Chondrocyte (in vitro differentiated cells): ENCODE data around the gene ARF6. TPM values are rescaled to one million over a fixed set of nuclear protein-coding genes. Genes with fewer than 3 reads are reported as not detected.

ENCODE experiments used
- DNase-seq: peaks from one replicate; pipeline ENCODE4 v3.0.0; 2021; ENCODE audit warnings: mixed read lengths, low spot score
- H3K27ac Mint-ChIP-seq: one replicate; pipeline ENCODE4 v1.8.0; 2021; ENCODE audit warnings: mild to moderate bottlenecking, moderate library complexity, mixed read lengths; ENCODE audit not compliant: unreplicated experiment
- H3K27me3 Mint-ChIP-seq: 2 replicates; pipeline ENCODE4 v1.8.0; 2021; ENCODE audit warnings: low read depth, mixed read lengths
- H3K36me3 Mint-ChIP-seq: 2 replicates; pipeline ENCODE4 v1.8.0; 2021; ENCODE audit warnings: low read depth, mixed read lengths
- H3K4me1 Mint-ChIP-seq: 2 replicates; pipeline ENCODE4 v1.8.0; 2021; ENCODE audit warnings: low read depth, mild to moderate bottlenecking, mixed read lengths
- H3K4me3 Mint-ChIP-seq: one replicate; pipeline ENCODE4 v1.8.0; 2021; ENCODE audit warnings: mild to moderate bottlenecking, moderate library complexity, mixed read lengths; ENCODE audit not compliant: unreplicated experiment
- H3K9me3 Mint-ChIP-seq: 2 replicates; pipeline ENCODE4 v1.8.0; 2021; ENCODE audit warnings: low read depth, mixed read lengths
- total RNA-seq: library from RNA; stranded (reverse); gene quantifications from 3 replicates; pipeline ENCODE4 v1.2.1, GENCODE V29; 2021
- TF ChIP-seq, protein P1 (sequence below): fragments of 200-600 bp; sonication (generic); IDR thresholded peaks from 2 replicates; pipeline ENCODE4 v1.5.0; 2021; ENCODE audit warnings: antibody characterized with exemption, mild to moderate bottlenecking, moderate library complexity

ARF6 gene
- total RNA-seq, 1 donor from 2014 or later: 53.2 TPM

DNA sequence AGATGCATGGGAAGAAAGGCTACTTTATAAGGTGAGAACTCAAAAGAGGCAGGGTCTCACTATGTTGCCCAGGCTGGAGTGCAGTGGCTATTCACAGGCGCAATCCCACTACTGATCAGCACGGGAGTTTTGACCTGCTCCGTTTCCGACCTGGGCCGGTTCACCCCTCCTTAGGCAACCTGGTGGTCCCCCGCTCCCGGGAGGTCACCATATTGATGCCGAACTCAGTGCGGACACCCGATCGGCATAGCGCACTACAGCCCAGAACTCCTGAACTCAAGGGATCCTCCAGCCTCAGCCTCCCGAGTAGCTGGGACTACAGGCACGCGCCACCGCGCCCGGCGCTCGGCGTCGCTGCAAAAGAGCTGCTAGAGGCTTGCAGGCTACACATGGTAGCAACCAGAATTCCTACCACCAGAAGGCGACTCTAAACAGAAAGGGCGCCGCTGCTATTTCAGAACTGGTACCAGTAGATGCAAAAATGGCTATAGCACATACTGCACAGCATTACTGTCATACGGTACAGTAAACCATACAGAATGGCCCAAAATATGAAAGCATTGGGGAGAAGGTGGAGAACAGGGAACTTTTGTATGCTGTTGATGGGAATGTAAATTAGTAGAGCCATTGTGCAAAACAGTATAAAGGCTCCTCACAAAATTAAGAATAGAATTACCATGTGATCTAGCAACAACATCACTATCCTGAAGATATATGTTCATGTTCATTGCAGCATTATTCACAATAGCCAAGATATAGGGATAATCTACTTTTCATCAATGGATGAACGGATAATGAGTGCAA is 39.1 kb upstream of the ARF6 start:
- Mint-ChIP-seq H3K27ac (peak overlapping the region; percentile 59), H3K27me3 (no peaks in the 10 kb centered on the region), H3K9me3 (no peaks in the 10 kb centered on the region), H3K36me3 (peaks cover 6% of the 10 kb centered on the region), H3K4me3 (peak overlapping the region; percentile 95), H3K4me1 (peaks cover 37% of the 10 kb centered on the region)
- no peak for DNase-seq
- TF ChIP-seq, protein P1, sequence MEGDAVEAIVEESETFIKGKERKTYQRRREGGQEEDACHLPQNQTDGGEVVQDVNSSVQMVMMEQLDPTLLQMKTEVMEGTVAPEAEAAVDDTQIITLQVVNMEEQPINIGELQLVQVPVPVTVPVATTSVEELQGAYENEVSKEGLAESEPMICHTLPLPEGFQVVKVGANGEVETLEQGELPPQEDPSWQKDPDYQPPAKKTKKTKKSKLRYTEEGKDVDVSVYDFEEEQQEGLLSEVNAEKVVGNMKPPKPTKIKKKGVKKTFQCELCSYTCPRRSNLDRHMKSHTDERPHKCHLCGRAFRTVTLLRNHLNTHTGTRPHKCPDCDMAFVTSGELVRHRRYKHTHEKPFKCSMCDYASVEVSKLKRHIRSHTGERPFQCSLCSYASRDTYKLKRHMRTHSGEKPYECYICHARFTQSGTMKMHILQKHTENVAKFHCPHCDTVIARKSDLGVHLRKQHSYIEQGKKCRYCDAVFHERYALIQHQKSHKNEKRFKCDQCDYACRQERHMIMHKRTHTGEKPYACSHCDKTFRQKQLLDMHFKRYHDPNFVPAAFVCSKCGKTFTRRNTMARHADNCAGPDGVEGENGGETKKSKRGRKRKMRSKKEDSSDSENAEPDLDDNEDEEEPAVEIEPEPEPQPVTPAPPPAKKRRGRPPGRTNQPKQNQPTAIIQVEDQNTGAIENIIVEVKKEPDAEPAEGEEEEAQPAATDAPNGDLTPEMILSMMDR: peak; percentile 83

DNA sequence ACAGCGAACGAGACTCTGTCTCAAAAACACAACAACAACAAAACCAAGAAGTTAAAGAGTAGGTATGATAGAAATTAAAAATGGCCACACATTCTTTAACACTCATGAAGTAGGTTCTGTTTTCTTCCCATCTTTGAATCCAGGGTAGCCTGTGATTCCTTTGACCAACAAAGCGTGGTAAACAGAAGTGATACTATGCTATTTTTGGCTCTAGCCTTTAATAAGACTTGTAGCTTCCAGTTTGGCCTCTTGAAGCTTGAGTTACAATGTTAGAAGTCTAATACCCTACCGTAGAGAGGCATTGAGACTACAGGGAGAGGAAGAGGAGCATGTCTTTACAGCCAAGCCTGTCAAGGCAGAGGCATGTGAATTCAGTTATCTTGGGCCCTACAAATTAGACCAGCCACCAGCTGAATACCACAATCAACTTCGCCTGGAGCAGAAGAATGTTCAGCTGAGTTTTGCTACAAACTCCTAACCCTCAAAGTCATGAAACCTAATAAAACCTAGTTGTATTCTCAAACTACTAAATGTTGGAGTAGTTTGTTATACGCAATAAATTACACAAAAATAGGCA is 35.4 kb upstream of the ARF6 start:
- H3K36me3 Mint-ChIP-seq: no peaks in the 10 kb centered on the region
- H3K4me3 Mint-ChIP-seq: no peak overlapping the region
- TF ChIP-seq, protein P1: no peak
- no peak for DNase-seq
- H3K27ac Mint-ChIP-seq: peak overlapping the region; percentile 76
- no peaks in the 10 kb centered on the region for H3K27me3 Mint-ChIP-seq
- peaks cover 38% of the 10 kb centered on the region for H3K4me1 Mint-ChIP-seq
- no peaks in the 10 kb centered on the region for H3K9me3 Mint-ChIP-seq

DNA sequence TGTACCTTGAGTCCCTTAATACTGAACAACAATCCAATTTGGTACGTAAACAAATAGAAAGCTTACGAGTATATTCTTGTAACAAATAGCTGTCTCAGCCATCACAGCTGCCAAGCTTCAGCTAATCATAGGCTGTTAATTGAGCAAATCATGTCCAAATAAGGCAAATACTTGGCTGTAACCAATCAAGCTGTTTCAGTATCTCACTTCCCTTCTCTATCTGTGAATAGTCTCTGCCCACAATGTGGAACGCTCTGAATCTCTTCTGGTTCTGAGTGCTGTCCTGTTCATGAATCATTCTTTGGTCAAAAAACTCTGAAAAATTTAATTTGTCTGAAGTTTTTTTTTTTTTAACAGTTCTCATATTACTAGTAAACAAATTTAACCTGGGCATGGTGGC is 34.5 kb upstream of the ARF6 start:
- no peak for DNase-seq
- Mint-ChIP-seq H3K4me3 (no peak overlapping the region), H3K27me3 (no peaks in the 10 kb centered on the region), H3K36me3 (no peaks in the 10 kb centered on the region), H3K9me3 (no peaks in the 10 kb centered on the region), H3K27ac (no peak overlapping the region), H3K4me1 (peaks cover 33% of the 10 kb centered on the region)
- TF ChIP-seq, protein P1: no peak

DNA sequence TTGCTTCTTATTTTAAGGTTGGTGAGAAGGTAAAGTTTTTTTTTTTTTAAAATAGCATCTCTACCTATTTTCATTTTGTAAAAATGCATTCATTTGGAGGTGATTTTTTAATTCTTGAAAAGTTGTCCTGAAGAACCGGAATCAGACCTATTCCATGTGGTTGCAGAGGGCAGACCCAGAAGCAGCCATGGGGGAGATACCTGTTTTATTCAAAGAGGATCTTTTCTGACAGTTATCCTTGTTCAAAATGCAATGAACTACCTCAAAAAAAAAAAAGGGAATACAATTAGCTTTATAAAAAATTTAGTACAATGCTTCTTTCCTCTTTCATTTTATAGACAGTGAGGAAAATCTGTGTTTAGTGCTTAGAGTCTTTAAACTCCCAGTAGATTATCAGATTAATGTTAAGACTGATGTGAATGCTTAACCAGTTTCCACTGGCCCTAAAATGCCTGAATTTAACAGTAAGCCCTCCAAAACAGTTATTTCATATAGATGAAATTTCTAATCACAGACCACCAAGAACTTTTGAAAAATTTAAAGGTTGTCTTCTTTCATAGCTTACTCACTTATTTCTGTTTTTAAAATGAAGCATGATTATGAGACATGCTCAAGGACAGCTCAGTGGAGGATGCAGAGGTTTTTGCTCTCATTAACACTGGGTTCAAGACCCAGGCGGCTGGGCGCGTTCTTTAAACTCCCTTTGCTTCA is 31.7 kb upstream of the ARF6 start:
- no peak overlapping the region for H3K4me3 Mint-ChIP-seq
- no peaks in the 10 kb centered on the region for H3K9me3 Mint-ChIP-seq
- H3K36me3 Mint-ChIP-seq: no peaks in the 10 kb centered on the region
- H3K27me3 Mint-ChIP-seq: no peaks in the 10 kb centered on the region
- H3K4me1 Mint-ChIP-seq: peaks cover 26% of the 10 kb centered on the region
- TF ChIP-seq, protein P1: no peak
- no peak for DNase-seq
- H3K27ac Mint-ChIP-seq: no peak overlapping the region

DNA sequence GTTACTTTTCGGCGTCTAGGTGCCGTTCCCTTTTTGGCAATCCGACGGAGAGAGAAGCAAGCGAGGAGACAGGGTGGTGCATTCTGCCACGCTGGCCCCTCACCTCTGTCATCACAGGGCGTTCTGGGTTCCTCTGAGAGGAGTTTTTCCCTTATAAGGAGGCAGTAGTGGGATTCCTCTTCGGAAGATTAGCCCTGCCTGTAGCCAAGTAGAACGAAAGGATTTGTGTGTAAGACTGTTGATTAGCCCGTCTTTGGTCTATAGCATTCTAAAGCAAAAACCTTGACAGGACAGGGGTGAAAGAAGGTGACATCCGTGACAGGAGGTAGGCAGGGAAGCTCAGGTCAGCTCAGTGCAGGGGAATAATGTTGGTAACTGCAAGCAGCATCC is 31.2 kb upstream of the ARF6 start:
- H3K9me3 Mint-ChIP-seq: no peaks in the 10 kb centered on the region
- peaks cover 26% of the 10 kb centered on the region for H3K4me1 Mint-ChIP-seq
- H3K27ac Mint-ChIP-seq: no peak overlapping the region
- no peak for DNase-seq
- no peaks in the 10 kb centered on the region for H3K27me3 Mint-ChIP-seq
- TF ChIP-seq, protein P1: peak; percentile 46
- H3K36me3 Mint-ChIP-seq: no peaks in the 10 kb centered on the region
- no peak overlapping the region for H3K4me3 Mint-ChIP-seq
